HG02938 (cell line): ENCODE measurements around the gene TRAF3IP3.

ENCODE experiments used
- ATAC-seq: cut with Tn5 transposase; IDR thresholded peaks from one replicate; pipeline ENCODE4 v1.9.1; 2021; ENCODE audit warnings: mild to moderate bottlenecking, moderate library complexity; ENCODE audit not compliant: unreplicated experiment

TRAF3IP3 gene

DNA sequence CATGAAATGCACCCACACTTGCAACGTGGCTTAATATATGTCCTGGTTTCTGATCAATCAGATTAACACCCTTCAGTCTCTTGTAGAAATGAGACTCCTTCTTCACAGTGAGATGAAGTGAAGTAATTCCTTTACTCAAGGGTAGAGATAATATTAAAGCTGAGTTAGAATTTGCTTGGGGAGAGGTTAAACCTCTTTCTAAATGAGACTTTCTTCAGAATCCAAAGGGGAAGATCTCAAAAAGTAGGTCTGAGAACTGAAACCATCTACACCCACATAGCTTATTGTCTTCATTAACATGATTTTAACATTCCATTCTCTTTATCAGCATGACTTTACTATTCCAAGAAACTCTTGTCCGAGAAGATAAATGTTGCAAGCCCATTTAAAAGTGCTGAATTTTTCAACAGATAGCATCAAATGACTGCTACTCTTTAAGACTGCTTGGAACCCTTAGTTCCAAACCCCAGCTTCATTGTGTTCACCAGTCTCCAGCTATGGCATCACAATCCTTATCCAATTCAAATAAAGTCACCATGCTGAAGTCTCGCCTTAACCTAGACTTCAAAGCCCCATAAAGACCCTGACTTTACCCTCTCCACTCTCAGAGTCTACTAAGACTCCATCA, 19.2 kb upstream of the TRAF3IP3 start:
- no peak for ATAC-seq

- ATAC-seq: no peak
Observed at GRCh38 chr1:209737118-209737505, 18.7 kb upstream of the TRAF3IP3 start.

DNA sequence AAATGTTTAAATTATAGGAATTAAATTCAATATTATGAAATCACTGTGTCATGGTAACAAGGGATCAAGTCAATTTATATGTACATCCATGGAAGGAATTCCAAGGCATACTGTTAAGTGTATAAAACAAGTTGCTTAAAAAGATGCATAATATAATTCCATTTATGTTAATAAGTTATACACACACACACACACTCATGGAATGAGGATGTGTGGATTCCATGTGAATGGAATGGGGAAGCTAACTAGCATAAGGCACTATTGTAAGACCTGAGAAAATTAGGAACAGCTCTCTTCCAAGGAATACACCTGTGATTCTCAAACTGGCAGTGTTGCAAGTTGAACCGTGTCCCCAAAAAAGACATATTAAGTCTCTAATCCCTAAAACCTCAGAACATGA, 17.6 kb upstream of the TRAF3IP3 start:
- no peak for ATAC-seq

- ATAC-seq: no peak
Observed at GRCh38 chr1:209741193-209741592, 14.7 kb upstream of the TRAF3IP3 start.

GRCh38 chr1:209741889-209742288, 14.0 kb upstream of the TRAF3IP3 start:
- ATAC-seq: no peak

- ATAC-seq: no peak
Observed at GRCh38 chr1:209742409-209743144, 13.3 kb upstream of the TRAF3IP3 start.

GRCh38 chr1:209743145-209743482, 12.7 kb upstream of the TRAF3IP3 start:
- no peak for ATAC-seq

DNA sequence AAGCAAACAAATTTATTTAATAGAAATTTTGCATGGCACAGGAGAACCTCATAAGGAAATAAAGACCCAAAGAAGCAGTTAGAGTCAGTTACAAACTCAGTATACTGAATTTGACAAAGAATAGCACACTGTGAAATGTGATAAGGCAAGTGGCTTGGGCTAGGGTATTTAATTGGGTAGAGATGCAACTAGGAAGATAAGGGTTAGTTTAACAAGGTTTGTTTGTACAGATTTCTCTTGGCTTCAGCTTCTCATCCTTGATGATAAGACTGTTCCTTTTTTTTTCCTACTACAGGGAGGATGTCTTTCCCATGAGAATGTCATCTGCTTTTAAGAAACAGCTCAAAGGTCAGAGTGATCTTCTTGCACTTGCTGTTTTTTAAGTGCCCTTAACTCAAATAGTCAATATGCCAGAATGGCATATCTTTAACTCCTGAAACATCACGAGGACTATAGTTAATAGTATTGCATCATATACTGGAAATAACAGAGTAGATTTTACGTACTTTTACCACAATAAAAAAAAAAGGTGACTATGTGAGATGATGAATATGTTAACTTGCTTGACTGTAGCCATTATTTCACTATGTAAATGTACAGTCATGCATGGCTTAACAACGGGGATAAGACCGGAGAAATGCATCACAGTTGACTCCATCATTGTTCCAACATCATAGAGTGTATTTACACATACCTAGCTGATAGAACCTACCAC, 9.2 kb upstream of the TRAF3IP3 start:
- ATAC-seq: no peak

- ATAC-seq: peak; percentile 59
Observed at GRCh38 chr1:209747580-209748262, 8.1 kb upstream of the TRAF3IP3 start.

- ATAC-seq: no peak
Observed at GRCh38 chr1:209748620-209749019, 7.2 kb upstream of the TRAF3IP3 start.

DNA sequence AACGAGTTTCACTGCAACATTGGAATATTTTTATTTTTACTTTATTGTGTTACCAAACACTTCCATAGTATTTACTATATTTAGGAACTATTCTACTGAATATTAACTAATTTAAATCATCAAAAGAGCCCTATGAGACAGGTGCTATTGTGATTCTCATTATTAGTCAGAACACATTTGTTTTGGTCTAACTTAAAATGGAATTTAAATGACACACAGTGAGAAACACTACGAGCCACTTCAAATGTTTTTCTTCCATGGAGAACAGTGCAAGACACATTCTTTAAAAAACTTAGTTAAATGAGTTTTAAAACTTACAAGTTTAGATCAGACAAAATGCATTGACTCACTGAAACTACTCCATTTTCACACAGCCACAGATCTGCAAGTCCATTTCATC, 6.6 kb upstream of the TRAF3IP3 start:
- no peak for ATAC-seq

GRCh38 chr1:209749670-209750323, 6.1 kb upstream of the TRAF3IP3 start:
- ATAC-seq: no peak

GRCh38 chr1:209751627-209752231, 4.1 kb upstream of the TRAF3IP3 start:
- ATAC-seq: peak; percentile 53

GRCh38 chr1:209752890-209753289, 3.0 kb upstream of the TRAF3IP3 start:
- no peak for ATAC-seq

GRCh38 chr1:209755256-209755655, 597 bp upstream of the TRAF3IP3 start:
- ATAC-seq: no peak

GRCh38 chr1:209756615-209757445, 977 bp downstream of the TRAF3IP3 start:
- peak; percentile 25 for ATAC-seq

DNA sequence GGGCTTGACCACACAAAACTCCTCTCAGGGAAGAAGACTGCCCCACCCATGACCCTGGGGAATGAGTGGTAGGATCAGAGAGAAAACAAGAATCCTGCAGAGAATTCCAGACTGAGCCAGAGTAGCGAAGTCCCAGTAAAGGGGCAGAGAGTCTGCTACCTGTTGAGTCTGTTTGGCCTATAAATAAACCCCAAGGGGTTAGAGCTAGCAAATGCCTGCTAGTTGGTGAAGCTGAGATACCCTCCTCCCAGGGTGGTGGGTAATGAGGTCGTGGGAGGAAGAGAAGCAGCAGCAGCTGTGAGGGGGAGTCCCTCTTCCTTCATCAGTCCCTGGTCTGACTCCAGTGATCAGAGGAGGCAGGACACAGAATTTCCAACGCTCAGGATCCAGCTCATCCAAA, 2.5 kb downstream of the TRAF3IP3 start:
- ATAC-seq: no peak

- no peak for ATAC-seq
Observed at GRCh38 chr1:209759829-209760359, 4.0 kb downstream of the TRAF3IP3 start.

GRCh38 chr1:209761011-209761635, 5.3 kb downstream of the TRAF3IP3 start:
- ATAC-seq: no peak
